Panc1 (cell line): Measurements from ENCODE around the gene MGAT4C.

Experiments used
- CTCF ChIP-seq: fragments of 450-650 bp; IDR thresholded peaks from 2 replicates; pipeline ENCODE4 v1.5.1; 2017; ENCODE audit warnings: mild to moderate bottlenecking
- REST ChIP-seq, 2 experiments: IDR thresholded peaks; 2 replicates each; pipeline ENCODE4 v1.6.1; 2011 to 2012; ENCODE audit warnings: low read depth in 2 of 2, control low read depth in 1 of 2, low read length in 1 of 2, mild to moderate bottlenecking in 1 of 2, moderate library complexity in 1 of 2; ENCODE audit not compliant: insufficient read depth in 1 of 2

GRCh38 chr12:86256163-86256562, at the start of gene MGAT4C:
- TF ChIP-seq CTCF (no peak), REST (IDR thresholded peaks at IDR 0.05; ENCODE audit: insufficient read depth in 1 of 2, low read depth in 2 of 2, low read length in 1 of 2) (no peak)
